BLaER1 treated with 17β-estradiol and CSF1 and Interleukin-3, amounts not matched to agents 10 nM and 100 nM (cell line): Measurements from ENCODE around the gene TBX18.

ENCODE experiments used
- H3K27ac ChIP-seq, 11 experiments: shearing (Covaris generic); formaldehyde crosslinking; 2 replicates each; pipeline ENCODE4 v1.8.1; 2022
- H3K27me3 ChIP-seq, 11 experiments: shearing (Covaris generic); formaldehyde crosslinking; 2 replicates each; pipeline ENCODE4 v1.8.1; 2022
- H3K36me3 ChIP-seq, 11 experiments: shearing (Covaris generic); formaldehyde crosslinking; 2 replicates each; pipeline ENCODE4 v1.8.1; 2022
- H3K4me1 ChIP-seq, 10 experiments: shearing (Covaris generic); formaldehyde crosslinking; 2 replicates each; pipeline ENCODE4 v1.8.1; 2022
- H3K4me2 ChIP-seq, 11 experiments: shearing (Covaris generic); formaldehyde crosslinking; 2 replicates each; pipeline ENCODE4 v1.8.1; 2022
- H3K4me3 ChIP-seq, 10 experiments: shearing (Covaris generic); formaldehyde crosslinking; 2 replicates each; pipeline ENCODE4 v1.8.1; 2022
- H3K9ac ChIP-seq, 11 experiments: shearing (Covaris generic); formaldehyde crosslinking; 2 replicates each; pipeline ENCODE4 v1.8.1; 2022
- H3K9me3 ChIP-seq, 11 experiments: shearing (Covaris generic); formaldehyde crosslinking; replicated peaks in 1 of 11; 2 replicates each; pipeline ENCODE4 v1.8.1; 2022
- H4K20me1 ChIP-seq, 11 experiments: shearing (Covaris generic); formaldehyde crosslinking; 2 replicates each; pipeline ENCODE4 v1.8.1; 2022
- Cebpa-rat ChIP-seq, 11 experiments: shearing (Covaris generic); IDR thresholded peaks; 2 replicates each; pipeline ENCODE4 v1.8.1; 2022

Gene TBX18

GRCh38 chr6:84651583-84651982 is 112.8 kb downstream of the TBX18 start:
- Histone ChIP-seq H3K4me1 (no peaks in the 10 kb centered on the region), H3K9me3 (no peaks in the 10 kb centered on the region), H3K4me3 (no peak overlapping the region), H3K36me3 (no peaks in the 10 kb centered on the region), H3K4me2 (no peak overlapping the region), H3K9ac (no peak overlapping the region), H3K27me3 (no peaks in the 10 kb centered on the region), H3K27ac (no peak overlapping the region), H4K20me1 (no peaks in the 10 kb centered on the region)
- TF ChIP-seq Cebpa-rat (IDR thresholded peaks at IDR 0.05) = no peak

- Histone ChIP-seq H3K9ac (no peak overlapping the region), H3K9me3 (no peaks in the 10 kb centered on the region), H4K20me1 (no peaks in the 10 kb centered on the region), H3K4me2 (no peak overlapping the region), H3K27ac (no peak overlapping the region), H3K4me3 (no peak overlapping the region), H3K4me1 (peaks cover 0 to 29% (median 5%) of the 10 kb centered on the region in 10 experiments; a peak in 9 of 20 replicates), H3K27me3 (no peaks in the 10 kb centered on the region), H3K36me3 (no peaks in the 10 kb centered on the region)
- TF ChIP-seq Cebpa-rat (IDR thresholded peaks at IDR 0.05) = no peak
Measured at GRCh38 chr6:84648444-84648843, 116.0 kb downstream of the TBX18 start.

- H3K4me1 ChIP-seq = peaks cover 0 to 34% (median 5%) of the 10 kb centered on the region in 10 experiments; a peak in 9 of 20 replicates
- H3K9ac ChIP-seq = no peak overlapping the region
- H4K20me1 ChIP-seq = no peaks in the 10 kb centered on the region
- no peaks in the 10 kb centered on the region for H3K36me3 ChIP-seq
- no peak for TF ChIP-seq Cebpa-rat (IDR thresholded peaks at IDR 0.05)
- peak overlapping the region in 3 of 11 experiments; percentile 21 to 71 (median 65); a peak in 5 of 22 replicates for H3K4me2 ChIP-seq
- H3K27me3 ChIP-seq = no peaks in the 10 kb centered on the region
- no peak overlapping the region for H3K27ac ChIP-seq
- H3K4me3 ChIP-seq = no peak overlapping the region
- no peaks in the 10 kb centered on the region for H3K9me3 ChIP-seq
Measured at GRCh38 chr6:84645563-84646266, 118.7 kb downstream of the TBX18 start.

GRCh38 chr6:84645000-84645399 is 119.4 kb downstream of the TBX18 start:
- H3K4me2 ChIP-seq = peak overlapping the region in 4 of 11 experiments; percentile 44 to 71 (median 64); a peak in 7 of 22 replicates
- no peak overlapping the region for H3K9ac ChIP-seq
- no peak for TF ChIP-seq Cebpa-rat (IDR thresholded peaks at IDR 0.05)
- no peaks in the 10 kb centered on the region for H4K20me1 ChIP-seq
- no peaks in the 10 kb centered on the region for H3K36me3 ChIP-seq
- peaks cover 0 to 34% (median 5%) of the 10 kb centered on the region in 10 experiments; a peak in 9 of 20 replicates for H3K4me1 ChIP-seq
- H3K4me3 ChIP-seq = no peak overlapping the region
- no peaks in the 10 kb centered on the region for H3K9me3 ChIP-seq
- H3K27me3 ChIP-seq = no peaks in the 10 kb centered on the region
- H3K27ac ChIP-seq = no peak overlapping the region

- Histone ChIP-seq H4K20me1 (no peaks in the 10 kb centered on the region), H3K36me3 (no peaks in the 10 kb centered on the region), H3K4me1 (peaks cover 0 to 34% (median 5%) of the 10 kb centered on the region in 10 experiments; a peak in 9 of 20 replicates), H3K4me3 (no peak overlapping the region), H3K9me3 (no peaks in the 10 kb centered on the region), H3K27ac (no peak overlapping the region), H3K4me2 (peak overlapping the region in 6 of 11 experiments; percentile 13 to 71 (median 54); a peak in 8 of 22 replicates), H3K27me3 (no peaks in the 10 kb centered on the region), H3K9ac (no peak overlapping the region)
- no peak for TF ChIP-seq Cebpa-rat (IDR thresholded peaks at IDR 0.05)
Measured at GRCh38 chr6:84643778-84644177, 120.6 kb downstream of the TBX18 start.

- no peaks in the 10 kb centered on the region for H3K36me3 ChIP-seq
Measured at GRCh38 chr6:84641076-84641475, 123.3 kb downstream of the TBX18 start.

GRCh38 chr6:84639396-84639795 is 125.0 kb downstream of the TBX18 start:
- Histone ChIP-seq H3K27ac (no peak overlapping the region), H3K4me1 (peaks cover 0 to 14% (median 3%) of the 10 kb centered on the region in 10 experiments; a peak in 9 of 20 replicates), H3K9me3 (no peaks in the 10 kb centered on the region), H3K4me3 (no peak overlapping the region), H3K9ac (no peak overlapping the region), H3K4me2 (no peak overlapping the region), H3K36me3 (no peaks in the 10 kb centered on the region), H3K27me3 (no peaks in the 10 kb centered on the region), H4K20me1 (no peaks in the 10 kb centered on the region)
- no peak for TF ChIP-seq Cebpa-rat (IDR thresholded peaks at IDR 0.05)

More at GRCh38 chr6:84641076-84641475, 123.3 kb downstream of the TBX18 start:
- H3K4me2 ChIP-seq = no peak overlapping the region
- no peak overlapping the region for H3K27ac ChIP-seq
- H3K9me3 ChIP-seq = no peaks in the 10 kb centered on the region
- H4K20me1 ChIP-seq = no peaks in the 10 kb centered on the region
- H3K4me1 ChIP-seq = peaks cover 0 to 31% (median 5%) of the 10 kb centered on the region in 10 experiments; a peak in 9 of 20 replicates
- no peak overlapping the region for H3K4me3 ChIP-seq
- TF ChIP-seq Cebpa-rat (IDR thresholded peaks at IDR 0.05) = no peak
- no peaks in the 10 kb centered on the region for H3K27me3 ChIP-seq
- no peak overlapping the region for H3K9ac ChIP-seq

- Histone ChIP-seq H3K9ac (no peak overlapping the region), H3K4me3 (no peak overlapping the region), H3K4me2 (no peak overlapping the region), H4K20me1 (no peaks in the 10 kb centered on the region), H3K27ac (no peak overlapping the region), H3K36me3 (no peaks in the 10 kb centered on the region), H3K9me3 (no peaks in the 10 kb centered on the region), H3K27me3 (no peaks in the 10 kb centered on the region), H3K4me1 (peaks cover 0 to 6% (median 0%) of the 10 kb centered on the region in 10 experiments; a peak in 1 of 20 replicates)
- no peak for TF ChIP-seq Cebpa-rat (IDR thresholded peaks at IDR 0.05)
Measured at GRCh38 chr6:84638286-84638685, 126.1 kb downstream of the TBX18 start.
